Activated CD4-positive, alpha-beta T cell treated with anti-CD3 and anti-CD28 coated beads for 36 hours (primary cell): ENCODE data around the gene NUTM2G. TPM values are rescaled to one million over a fixed set of nuclear protein-coding genes. Genes with fewer than 3 reads are reported as not detected.
A peak's percentile ranks its signal among the peaks of the same experiment; 100 is the strongest.
"Not testable (repeated sequence)": the region's sequence is repeated elsewhere in the genome, so short reads cannot be mapped to it uniquely, and the experiment has no call there.

Experiments used
- ATAC-seq: fragments of 200-7000 bp; cut with Tn5 transposase; one replicate; pipeline ENCODE4 v1.10.0; 2021; ENCODE audit warnings: mild to moderate bottlenecking, moderate library complexity
- CTCF ChIA-PET: fragments of 350-600 bp; sonication (Branson Sonifier 250); formaldehyde crosslinking; loops from one replicate; lab custom pipeline; 2021; ENCODE audit warnings: antibody characterized with exemption; lab: Charles Lee
- POLR2A ChIA-PET: fragments of 350-600 bp; sonication (Branson Sonifier 250); formaldehyde crosslinking; loops from one replicate; lab custom pipeline; 2021; ENCODE audit warnings: antibody characterized with exemption, inconsistent platforms; lab: Charles Lee
- DNase-seq: peaks from one replicate; pipeline ENCODE4 v3.0.0-alpha.2; 2020
- H3K27ac Mint-ChIP-seq: one replicate; pipeline ENCODE4 v1.8.0; 2021; ENCODE audit warnings: mixed read lengths
- H3K27me3 Mint-ChIP-seq: one replicate; pipeline ENCODE4 v1.8.0; 2021; ENCODE audit warnings: mixed read lengths
- H3K36me3 Mint-ChIP-seq: one replicate; pipeline ENCODE4 v1.8.0; 2021; ENCODE audit warnings: low read depth, mixed read lengths
- H3K4me1 Mint-ChIP-seq: one replicate; pipeline ENCODE4 v1.8.0; 2021; ENCODE audit warnings: mixed read lengths
- H3K4me3 Mint-ChIP-seq: one replicate; pipeline ENCODE4 v1.8.0; 2021; ENCODE audit warnings: mild to moderate bottlenecking, moderate library complexity, mixed read lengths
- H3K9me3 Mint-ChIP-seq: one replicate; pipeline ENCODE4 v1.8.0; 2021; ENCODE audit warnings: low read depth, mixed read lengths
- intact Hi-C, 2 experiments: fragments of 100-400 bp; cut with DNase I in 1 of 2; cut with micrococcal nuclease in 1 of 2; formaldehyde crosslinking; loops; one replicate each; pipeline versions ENCODE4 v1.14.2 to v1.15.1; 2022 to 2024; cut with DNase I, micrococcal nuclease
- total RNA-seq, 2 experiments: library from RNA; stranded (reverse); gene quantifications; one replicate each; pipeline ENCODE4 v1.2.3, GENCODE V29; 2021

The NUTM2G gene, protein sequence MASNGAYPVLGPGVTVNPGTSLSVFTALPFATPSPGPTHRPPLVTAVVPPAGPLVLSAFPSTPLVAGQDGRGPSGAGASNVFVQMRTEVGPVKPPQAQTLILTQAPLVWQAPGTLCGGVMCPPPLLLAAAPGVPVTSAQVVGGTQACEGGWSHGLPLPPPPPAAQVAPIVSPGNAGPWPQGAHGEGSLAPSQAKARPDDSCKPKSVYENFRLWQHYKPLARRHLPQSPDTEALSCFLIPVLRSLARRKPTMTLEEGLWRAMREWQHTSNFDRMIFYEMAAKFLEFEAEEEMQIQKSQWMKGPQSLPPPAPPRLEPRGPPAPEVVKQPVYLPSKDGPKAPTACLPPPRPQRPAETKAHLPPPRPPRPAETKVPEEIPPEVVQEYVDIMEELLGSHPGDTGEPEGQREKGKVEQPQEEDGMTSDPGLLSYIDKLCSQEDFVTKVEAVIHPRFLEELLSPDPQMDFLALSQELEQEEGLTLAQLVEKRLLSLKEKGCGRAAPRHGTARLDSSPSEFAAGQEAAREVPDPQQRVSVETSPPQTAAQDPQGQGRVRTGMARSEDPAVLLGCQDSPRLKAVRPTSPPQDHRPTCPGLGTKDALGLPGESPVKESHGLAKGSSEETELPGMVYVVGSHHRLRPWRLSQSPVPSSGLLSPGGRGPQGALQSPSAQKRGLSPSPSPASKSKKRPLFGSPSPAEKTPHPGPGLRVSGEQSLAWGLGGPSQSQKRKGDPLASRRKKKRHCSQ
- not detected for total RNA-seq

DNA sequence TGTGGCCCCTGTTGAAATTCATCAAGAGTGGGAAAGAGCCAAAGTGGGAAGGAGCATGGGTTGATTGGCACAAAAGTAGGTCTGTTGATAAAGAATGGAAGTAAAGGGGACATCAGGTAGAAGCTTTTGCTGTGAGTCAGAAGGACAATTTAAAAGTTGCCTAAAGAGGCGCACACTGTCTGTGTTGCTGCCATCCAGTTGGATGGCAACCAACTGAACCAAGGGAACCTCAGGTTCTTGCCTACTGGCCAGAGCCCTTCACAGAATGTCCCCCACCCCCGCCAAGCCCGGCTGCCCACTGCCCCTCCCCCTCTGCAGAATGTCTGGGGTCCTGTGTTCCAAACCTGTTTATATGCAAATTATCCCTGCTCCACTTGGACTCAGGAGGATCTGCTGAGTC is at the start of gene NUTM2G:
TSS of gene NUTM2G (plus strand) at position 301 of the 400 bp plus-strand sequence. CDS start 182 bp downstream, outside the sequence.
- H3K4me1 Mint-ChIP-seq, H3K27ac Mint-ChIP-seq, POLR2A ChIA-PET, H3K9me3 Mint-ChIP-seq, DNase-seq, intact Hi-C loops, H3K4me3 Mint-ChIP-seq, H3K27me3 Mint-ChIP-seq, H3K36me3 Mint-ChIP-seq, ATAC-seq, CTCF ChIA-PET: not testable (repeated sequence)

DNA sequence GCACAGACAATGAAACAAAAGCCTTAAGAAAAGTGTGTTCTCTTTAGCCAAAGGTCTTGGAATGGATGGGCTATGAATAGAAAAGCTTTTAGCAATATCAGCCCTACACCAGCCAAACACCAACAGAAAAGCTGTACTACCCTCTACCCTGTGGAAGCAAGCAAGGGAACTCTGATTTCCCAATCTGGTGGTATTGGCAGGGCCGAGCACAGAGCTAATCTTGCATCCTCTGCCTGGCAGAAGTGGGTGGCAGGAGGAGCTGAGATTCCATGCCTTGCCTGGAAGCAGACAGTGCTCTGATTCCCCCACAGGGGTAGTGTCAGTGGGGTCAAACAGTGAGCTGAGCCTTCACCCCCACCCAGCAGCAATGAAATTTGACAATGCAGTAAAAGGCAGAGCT is 44.7 kb upstream of the NUTM2G start:
- peaks cover 2% of the 10 kb centered on the region for H3K9me3 Mint-ChIP-seq
- POLR2A ChIA-PET = interaction anchor here (0.7 kb wide), 1 partner anchor 619 kb away, joined by 3 read pairs; no protein-coding TSS in a partner anchor
- H3K4me1 Mint-ChIP-seq = no peaks in the 10 kb centered on the region
- H3K27me3 Mint-ChIP-seq = peaks cover 6% of the 10 kb centered on the region
- ATAC-seq (no peak), DNase-seq (no peak)
- H3K36me3 Mint-ChIP-seq = peaks cover 20% of the 10 kb centered on the region
- CTCF ChIA-PET = interaction anchor here (0.7 to 1.3 kb wide), 2 partner anchors 9 to 12 kb away, joined by 3 to 4 read pairs; no protein-coding TSS in a partner anchor
- no peak overlapping the region for H3K27ac Mint-ChIP-seq
- no peak overlapping the region for H3K4me3 Mint-ChIP-seq
- intact Hi-C loops = no loop called here

DNA sequence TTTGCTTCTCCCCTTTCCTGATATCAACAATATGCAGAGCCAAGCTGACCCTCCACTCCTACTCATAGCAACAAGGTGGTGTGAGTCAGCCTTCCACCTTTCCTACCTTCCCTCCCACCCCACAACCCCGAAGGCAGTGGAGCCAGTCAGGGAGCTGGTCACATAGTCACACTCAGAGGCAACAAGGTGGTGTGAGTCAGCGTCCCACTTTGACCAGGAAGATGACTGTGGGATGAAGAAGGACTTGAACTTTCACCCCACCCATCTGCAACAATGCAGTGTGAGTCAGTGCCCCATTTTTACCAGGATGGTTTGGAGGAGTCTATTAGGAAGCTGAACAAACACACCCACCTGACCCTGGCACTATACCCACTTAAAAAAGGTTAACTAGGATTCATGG is 44.2 kb upstream of the NUTM2G start:
- POLR2A ChIA-PET = no interaction called here
- no peak overlapping the region for H3K27ac Mint-ChIP-seq
- peaks cover 3% of the 10 kb centered on the region for H3K27me3 Mint-ChIP-seq
- no peaks in the 10 kb centered on the region for H3K4me1 Mint-ChIP-seq
- peak; percentile 33 for ATAC-seq
- peaks cover 20% of the 10 kb centered on the region for H3K36me3 Mint-ChIP-seq
- H3K4me3 Mint-ChIP-seq = no peak overlapping the region
- intact Hi-C loops = no loop called here
- peaks cover 2% of the 10 kb centered on the region for H3K9me3 Mint-ChIP-seq
- CTCF ChIA-PET = interaction anchor here (0.7 kb wide), 1 partner anchor 9 kb away, joined by 3 read pairs; no protein-coding TSS in a partner anchor
- no peak for DNase-seq

DNA sequence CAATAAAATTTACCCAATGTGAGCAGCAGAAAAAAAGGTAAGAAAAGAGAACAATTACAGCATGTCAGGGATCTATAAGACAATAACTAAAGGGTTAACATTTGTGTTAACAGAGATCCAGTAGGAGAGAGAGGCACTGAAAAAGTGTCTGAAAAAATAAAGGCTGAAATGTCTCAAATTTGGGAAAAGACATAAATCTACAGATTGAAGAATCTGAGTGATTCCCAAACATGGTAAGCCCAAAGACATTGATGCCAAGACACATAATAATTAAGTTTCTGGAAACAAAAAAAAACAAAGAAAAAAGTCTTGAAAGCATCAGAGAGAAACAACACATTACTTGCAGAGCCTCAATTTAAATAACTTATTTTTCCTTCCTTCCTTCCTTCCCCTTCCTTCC is 43.2 kb upstream of the NUTM2G start:
- no peak overlapping the region for H3K27ac Mint-ChIP-seq

DNA sequence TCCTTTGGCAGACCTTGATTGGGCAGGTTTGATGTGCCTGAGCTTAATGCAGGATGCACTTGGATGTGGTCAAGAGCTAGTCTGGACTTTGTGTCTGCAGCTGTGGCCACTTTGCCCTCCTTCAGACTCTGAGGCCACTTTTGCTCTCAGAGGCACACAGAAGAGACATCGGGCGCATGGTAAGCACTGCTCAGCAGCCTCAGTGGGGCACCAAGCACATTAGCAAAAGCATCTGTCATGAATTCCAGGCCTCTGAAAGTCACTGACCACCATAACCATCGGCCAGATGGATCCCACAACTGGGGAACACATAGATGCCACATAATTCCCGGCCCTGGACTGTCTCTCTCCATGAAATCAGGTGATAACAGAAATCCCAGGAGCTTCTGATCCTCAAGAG is 40.1 kb upstream of the NUTM2G start:
- Mint-ChIP-seq H3K36me3 (peaks cover 30% of the 10 kb centered on the region), H3K4me1 (no peaks in the 10 kb centered on the region), H3K4me3 (no peak overlapping the region), H3K27ac (no peak overlapping the region), H3K9me3 (no peaks in the 10 kb centered on the region), H3K27me3 (no peaks in the 10 kb centered on the region)
- intact Hi-C loops = no loop called here
- ATAC-seq = no peak
- ChIA-PET POLR2A (no interaction called here), CTCF (no interaction called here)
- DNase-seq = no peak

More for the DNA sequence above, 43.2 kb upstream of the NUTM2G start:
- ATAC-seq (no peak), DNase-seq (no peak)
- intact Hi-C loops = no loop called here
- Mint-ChIP-seq H3K4me1 (no peaks in the 10 kb centered on the region), H3K9me3 (no peaks in the 10 kb centered on the region), H3K36me3 (peaks cover 20% of the 10 kb centered on the region), H3K27me3 (no peaks in the 10 kb centered on the region), H3K4me3 (no peak overlapping the region)
- CTCF ChIA-PET = interaction anchor here (0.9 kb wide), 1 partner anchor 10 kb away, joined by 3 read pairs; no protein-coding TSS in a partner anchor
- POLR2A ChIA-PET = no interaction called here

DNA sequence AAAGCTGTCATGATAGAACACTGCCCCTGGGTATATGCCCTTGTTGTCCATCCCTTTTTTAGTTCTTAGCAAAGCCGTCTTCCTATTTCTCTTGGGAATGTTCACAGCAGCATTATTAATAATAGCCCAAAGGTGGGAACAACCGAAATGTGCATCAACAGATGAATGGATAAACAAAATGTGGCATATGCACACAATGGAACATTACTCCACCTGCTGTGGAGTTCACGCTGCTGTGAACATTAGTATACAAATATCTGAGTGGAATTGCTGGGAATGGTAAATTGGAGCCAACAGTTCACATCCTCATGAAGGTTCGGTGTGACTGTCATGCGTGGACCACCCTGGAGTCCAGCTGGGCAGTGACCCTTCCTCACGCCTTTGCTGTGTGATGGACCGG is 36.5 kb upstream of the NUTM2G start:
- DNase-seq = no peak
- no peak for ATAC-seq
- H3K27ac Mint-ChIP-seq = no peak overlapping the region
- no peaks in the 10 kb centered on the region for H3K4me1 Mint-ChIP-seq
- CTCF ChIA-PET = no interaction called here
- POLR2A ChIA-PET = no interaction called here
- no peaks in the 10 kb centered on the region for H3K9me3 Mint-ChIP-seq
- H3K4me3 Mint-ChIP-seq = no peak overlapping the region
- H3K36me3 Mint-ChIP-seq = peaks cover 47% of the 10 kb centered on the region
- intact Hi-C loops = no loop called here
- H3K27me3 Mint-ChIP-seq = no peaks in the 10 kb centered on the region

DNA sequence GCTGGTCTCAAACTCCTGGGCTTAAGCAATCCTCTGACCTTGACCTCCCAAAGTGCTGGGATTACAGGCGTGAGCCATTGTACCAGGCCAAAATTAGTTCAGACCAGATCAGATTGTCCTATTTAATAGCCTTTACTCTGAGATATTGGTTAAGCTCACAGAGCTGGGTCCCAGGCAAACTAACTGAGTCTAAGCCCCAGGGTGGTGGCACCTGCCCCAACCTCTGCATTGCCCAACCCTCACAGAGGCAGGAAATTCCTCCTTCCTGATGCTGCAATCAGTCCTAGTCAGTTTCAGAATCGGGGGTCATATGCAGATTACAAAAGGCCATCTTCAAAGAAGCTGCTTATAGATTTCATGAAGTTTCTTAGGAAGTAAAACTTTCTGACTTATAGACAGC is 28.6 kb upstream of the NUTM2G start:
- CTCF ChIA-PET, DNase-seq, H3K4me1 Mint-ChIP-seq, H3K27me3 Mint-ChIP-seq, ATAC-seq, H3K27ac Mint-ChIP-seq, H3K9me3 Mint-ChIP-seq, POLR2A ChIA-PET, H3K4me3 Mint-ChIP-seq, intact Hi-C loops: not testable (repeated sequence)
- H3K36me3 Mint-ChIP-seq = peaks cover 20% of the 10 kb centered on the region

DNA sequence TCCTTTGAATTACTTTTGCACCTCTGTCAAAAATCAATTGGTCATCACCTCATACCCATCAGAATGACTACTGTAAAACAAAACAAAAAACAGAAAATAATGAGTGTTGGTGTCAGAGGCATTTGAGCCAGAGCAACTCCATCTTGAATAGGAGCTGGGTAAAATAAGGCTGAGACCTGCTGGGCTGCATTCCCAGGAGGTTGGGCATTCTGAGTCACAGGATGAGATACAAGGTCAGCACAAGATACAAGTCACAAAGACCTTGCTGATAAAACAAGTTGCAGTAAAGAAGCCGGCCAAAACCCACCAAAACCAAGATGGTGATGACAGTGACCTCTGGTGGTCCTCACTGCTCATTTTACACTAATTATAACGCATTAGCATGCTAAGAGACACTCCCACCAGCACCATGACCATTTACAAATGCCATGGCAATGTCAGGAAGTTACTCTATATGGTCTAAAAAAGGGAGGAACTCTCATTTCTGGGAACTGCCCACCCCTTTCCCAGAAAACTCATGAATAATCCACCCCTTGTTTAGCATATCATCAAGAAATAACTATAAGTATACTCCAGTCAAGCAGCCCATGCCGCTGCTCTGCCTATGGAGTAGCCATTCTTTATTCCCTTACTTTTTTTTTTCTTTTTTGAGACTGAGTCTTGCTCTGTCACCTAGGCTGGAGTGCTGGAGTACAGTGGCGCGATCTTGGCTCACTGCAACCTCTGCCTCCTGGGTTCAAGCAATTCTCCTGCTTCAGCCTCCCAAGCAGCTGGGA is 23.5 kb upstream of the NUTM2G start:
- H3K27me3 Mint-ChIP-seq, H3K4me3 Mint-ChIP-seq, H3K36me3 Mint-ChIP-seq, H3K4me1 Mint-ChIP-seq, H3K9me3 Mint-ChIP-seq, CTCF ChIA-PET, POLR2A ChIA-PET, intact Hi-C loops, ATAC-seq, H3K27ac Mint-ChIP-seq, DNase-seq: not testable (repeated sequence)

DNA sequence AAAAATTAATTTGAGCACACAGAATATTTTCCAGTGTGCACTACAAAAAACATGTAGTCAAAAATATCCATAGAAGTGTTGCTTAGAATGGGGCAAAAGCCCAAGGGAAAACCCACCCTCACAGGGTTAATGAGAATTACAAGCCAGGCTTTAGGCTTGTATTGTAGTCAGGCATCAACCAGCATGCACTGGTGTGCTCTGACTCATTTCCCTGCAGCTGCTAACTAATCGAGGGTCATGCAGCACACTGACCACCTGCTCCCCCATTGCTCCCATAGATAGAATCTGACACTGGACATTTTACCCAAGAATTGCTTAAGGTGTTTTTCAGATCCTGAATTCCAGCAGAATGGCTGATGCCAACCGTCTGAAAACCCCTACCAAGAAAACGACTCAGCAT is 20.2 kb upstream of the NUTM2G start:
- H3K27ac Mint-ChIP-seq, H3K27me3 Mint-ChIP-seq, intact Hi-C loops, POLR2A ChIA-PET, H3K4me3 Mint-ChIP-seq, H3K9me3 Mint-ChIP-seq, DNase-seq, H3K36me3 Mint-ChIP-seq, H3K4me1 Mint-ChIP-seq, ATAC-seq, CTCF ChIA-PET: not testable (repeated sequence)

DNA sequence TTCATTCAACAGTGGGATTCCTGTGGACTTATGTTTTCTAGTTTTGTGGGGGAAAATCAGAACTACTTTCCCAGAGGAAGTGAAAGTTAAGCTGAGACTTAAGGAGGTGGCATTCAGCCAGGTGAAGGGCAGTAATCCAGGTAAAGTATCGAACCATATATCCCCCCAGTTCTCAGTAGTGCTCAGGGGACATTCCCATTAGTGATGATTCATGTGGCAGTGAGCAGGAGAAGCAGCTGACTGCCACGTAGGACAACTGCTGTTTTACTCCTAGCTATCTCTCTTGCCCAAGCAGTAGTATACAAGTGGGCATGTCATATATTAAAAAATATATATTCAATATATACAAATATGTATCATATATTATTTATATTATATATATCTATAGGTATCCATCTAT is 13.1 kb upstream of the NUTM2G start:
- CTCF ChIA-PET, H3K27me3 Mint-ChIP-seq, ATAC-seq, H3K4me1 Mint-ChIP-seq, POLR2A ChIA-PET, DNase-seq, H3K27ac Mint-ChIP-seq, H3K36me3 Mint-ChIP-seq, H3K9me3 Mint-ChIP-seq, H3K4me3 Mint-ChIP-seq, intact Hi-C loops: not testable (repeated sequence)

DNA sequence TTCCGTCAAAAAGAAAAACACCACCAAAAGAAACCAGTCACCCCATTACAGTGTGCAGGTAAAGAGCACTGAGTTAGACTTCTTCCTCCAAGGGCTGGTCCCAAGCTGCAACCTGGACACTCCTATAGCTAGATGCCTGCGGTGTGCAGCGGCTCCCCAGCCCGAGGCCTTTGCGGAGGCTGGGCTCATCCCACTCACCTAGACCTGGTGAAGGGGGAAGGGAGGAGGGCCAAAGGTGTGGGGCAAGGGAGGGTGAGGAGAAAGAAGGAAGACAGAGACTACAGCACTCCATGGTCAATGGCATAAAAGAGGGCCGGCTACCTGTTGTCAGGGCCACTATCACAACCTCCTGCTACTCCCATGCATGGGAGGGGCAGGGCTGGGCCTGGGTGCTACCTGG is 12.1 kb upstream of the NUTM2G start:
- H3K4me3 Mint-ChIP-seq, ATAC-seq, H3K27ac Mint-ChIP-seq, DNase-seq, H3K4me1 Mint-ChIP-seq, POLR2A ChIA-PET, CTCF ChIA-PET, H3K9me3 Mint-ChIP-seq, intact Hi-C loops, H3K27me3 Mint-ChIP-seq, H3K36me3 Mint-ChIP-seq: not testable (repeated sequence)
